ENCODE results near the gene ZFP36. TPM values are rescaled to one million over a fixed set of nuclear protein-coding genes. Genes with fewer than 3 reads are reported as not detected.
A peak's percentile ranks its signal among the peaks of the same experiment; 100 is the strongest.

The ZFP36 gene
- total RNA-seq, 4 donors from 2014 or later: 323 to 827 (median 509) TPM

- ATAC-seq (ENCODE audit: low FRiP score) (no peak), DNase-seq (ENCODE audit: low spot score) (no peak)
- no peak for TF ChIP-seq CTCF (IDR thresholded peaks at IDR 0.05)
Measured at GRCh38 chr19:39385629-39386411, 20.8 kb upstream of the ZFP36 start.

- no peak for ATAC-seq (ENCODE audit: low FRiP score)
- TF ChIP-seq CTCF (IDR thresholded peaks at IDR 0.05): no peak
- no peak for DNase-seq (ENCODE audit: low spot score)
Measured at GRCh38 chr19:39386557-39386956, 20.1 kb upstream of the ZFP36 start.

GRCh38 chr19:39388657-39389056 is 18.0 kb upstream of the ZFP36 start:
- TF ChIP-seq CTCF (IDR thresholded peaks at IDR 0.05): no peak
- ATAC-seq (ENCODE audit: low FRiP score): no peak
- no peak for DNase-seq (ENCODE audit: low spot score)

- no peak for TF ChIP-seq CTCF (IDR thresholded peaks at IDR 0.05)
- DNase-seq (ENCODE audit: low spot score): no peak
- no peak for ATAC-seq (ENCODE audit: low FRiP score)
Measured at GRCh38 chr19:39389631-39390414, 16.8 kb upstream of the ZFP36 start.

- ATAC-seq (ENCODE audit: low FRiP score) (peak; percentile 1), DNase-seq (ENCODE audit: low spot score) (no peak)
- no peak for TF ChIP-seq CTCF (IDR thresholded peaks at IDR 0.05)
Measured at GRCh38 chr19:39390451-39390750, 16.2 kb upstream of the ZFP36 start.

- no peak for DNase-seq (ENCODE audit: low spot score)
- no peak for TF ChIP-seq CTCF (IDR thresholded peaks at IDR 0.05)
- peak; percentile 93 for ATAC-seq (ENCODE audit: low FRiP score)
Measured at GRCh38 chr19:39390751-39391437, 15.8 kb upstream of the ZFP36 start, which contains the start of the genes MED29 and PAF1. TSS of gene MED29 (plus strand) at chr19:39391378. CDS start at chr19:39391423, 45 bp downstream. TSS of gene PAF1 (minus strand) at chr19:39391106. CDS start at chr19:39390864, 242 bp downstream.
